Camera-type eye (tissue), 1 donor: ENCODE data around the gene SPDYE18. TPM values are rescaled to one million over a fixed set of nuclear protein-coding genes. Genes with fewer than 3 reads are reported as not detected.

Experiments
- total RNA-seq: library from RNA; depleted of rRNA; stranded (reverse); fragments of >200 nt; gene quantifications from one replicate; pipeline ENCODE4 v1.2.3, GENCODE V29; 2014

The SPDYE18 gene, protein sequence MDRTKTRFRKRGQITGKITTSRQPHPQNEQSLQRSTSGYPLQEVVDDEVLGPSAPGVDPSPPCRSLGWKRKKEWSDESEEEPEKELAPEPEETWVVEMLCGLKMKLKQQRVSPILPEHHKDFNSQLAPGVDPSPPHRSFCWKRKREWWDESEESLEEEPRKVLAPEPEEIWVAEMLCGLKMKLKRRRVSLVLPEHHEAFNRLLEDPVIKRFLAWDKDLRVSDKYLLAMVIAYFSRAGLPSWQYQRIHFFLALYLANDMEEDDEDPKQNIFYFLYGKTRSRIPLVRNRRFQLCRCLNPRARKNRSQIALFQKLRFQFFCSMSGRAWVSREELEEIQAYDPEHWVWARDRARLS
- 2.6 TPM for total RNA-seq

DNA sequence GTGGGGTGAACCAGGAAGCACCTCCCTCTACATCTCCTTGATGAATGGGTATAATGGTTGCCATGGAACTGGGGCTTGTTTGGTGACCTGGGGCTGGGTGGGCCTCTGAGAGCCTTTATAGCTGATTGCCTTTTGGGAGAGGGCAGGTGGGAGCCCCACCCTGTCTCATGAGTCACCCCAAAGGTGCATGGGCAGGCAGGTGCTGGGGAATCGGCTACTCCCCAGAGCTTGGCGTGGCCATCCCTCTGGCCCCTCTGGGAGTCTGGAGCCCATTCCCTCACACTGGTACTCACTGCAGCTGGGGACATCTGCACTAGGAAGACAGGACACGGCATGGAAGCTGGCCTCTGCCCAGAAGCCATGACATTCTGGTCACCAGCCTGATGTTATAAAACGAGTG lies at the start of gene SPDYE18:
Gene SPDYE18, minus strand, starts transcription at position 2 of the 400 bp plus-strand sequence. CDS start 2,046 bp downstream, outside the sequence.

DNA sequence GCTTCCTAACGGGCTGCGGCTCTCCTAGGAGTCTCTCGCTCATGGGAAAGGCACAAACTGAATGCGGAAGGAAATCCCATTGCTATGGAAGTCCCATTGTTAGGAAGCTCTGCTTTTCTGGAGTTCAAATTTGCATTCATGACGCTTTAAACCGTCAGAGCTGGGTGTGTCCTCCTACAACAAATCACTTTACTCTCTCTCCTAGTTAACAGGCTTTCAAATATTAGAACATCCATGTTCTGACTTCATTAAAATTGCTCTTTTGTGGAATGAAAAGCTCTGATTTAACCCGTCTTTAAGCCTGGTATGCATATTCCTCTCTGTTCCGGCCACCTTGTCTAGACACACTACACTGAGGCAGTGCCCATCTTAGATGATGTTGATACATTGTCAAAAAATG lies 30.1 kb downstream of the SPDYE18 start, which contains the start of gene SPDYE17:
Gene SPDYE17, minus strand, starts transcription at position 101 of the 400 bp plus-strand sequence. CDS start 1,791 bp downstream, outside the sequence.

Other genes with a start within 250 kb of the SPDYE18 start
- gene SPDYE17, start 30.2 kb downstream of the SPDYE18 start, total RNA-seq = not detected
- 27.0 TPM for gene CCDC146, start 60.1 kb upstream of the SPDYE18 start, total RNA-seq
- 34.0 TPM for gene FGL2, start 137.3 kb upstream of the SPDYE18 start, total RNA-seq